Measurements from ENCODE around the gene FBXW8. TPM values are rescaled to one million over a fixed set of nuclear protein-coding genes. Genes with fewer than 3 reads are reported as not detected.

FBXW8 gene
- total and polyA plus RNA-seq, 2 donors (not counting 1 experiment from before 2014, with no cell fraction given): 12.1 to 23.5 TPM

DNA sequence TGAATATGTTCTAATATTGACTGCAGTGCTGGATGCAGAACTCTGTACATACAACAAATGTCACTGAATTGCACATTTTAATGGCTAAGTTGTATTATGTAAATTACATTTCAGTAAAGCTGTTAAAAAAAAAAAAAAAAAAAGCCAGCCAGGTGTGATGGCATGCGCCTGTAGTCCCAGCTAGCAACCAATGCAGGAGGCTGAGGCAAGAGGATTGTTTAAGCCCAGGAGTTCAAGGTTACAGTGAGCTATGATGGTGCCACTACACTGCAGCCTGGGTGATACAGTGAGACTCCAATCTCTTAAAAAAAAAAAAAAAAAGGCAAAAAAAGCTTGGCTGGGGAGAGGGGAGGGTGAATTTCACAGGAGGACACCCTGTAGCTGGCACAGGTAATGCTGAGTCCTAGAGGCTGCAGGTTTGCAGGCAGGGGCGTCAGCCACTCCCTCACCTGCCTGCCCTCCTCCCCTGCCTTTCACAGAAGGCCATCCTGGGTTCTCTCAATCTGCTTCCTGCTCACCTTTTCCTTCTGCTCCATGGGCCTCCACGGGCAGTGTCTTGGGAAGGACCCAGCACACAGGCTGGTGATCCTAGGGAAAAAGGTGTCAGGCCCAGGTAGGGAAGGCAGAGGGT is 147.8 kb downstream of the FBXW8 start:
- POLR2A ChIA-PET: interaction anchor here (0.6 kb wide), 1 partner anchor 33 kb away, joined by 3 read pairs; no protein-coding TSS in a partner anchor
- Histone ChIP-seq H3K9ac (ENCODE audit: low read length) (no peak overlapping the region), H3K4me2 (replicated peaks; ENCODE audit: low read depth, low read length, poor library complexity, severe bottlenecking) (no peak overlapping the region), H3K4me1 (ENCODE audit: control insufficient read depth in 2 of 2, insufficient read depth in 2 of 2, low read length in 2 of 2) (peaks cover 11 to 12% of the 10 kb centered on the region in 2 donors), H3K9me3 (ENCODE audit: control extremely low read depth in 1 of 3, control insufficient read depth in 2 of 3, insufficient read depth in 1 of 3, low read length in 2 of 3) (peaks cover 0 to 8% (median 0%) of the 10 kb centered on the region in 3 donors), H3K79me2 (ENCODE audit: control insufficient read depth, insufficient read depth, low read length) (no peaks in the 10 kb centered on the region), H3K36me3 (replicated peaks in 1 of 2; ENCODE audit: control extremely low read depth in 1 of 2, control insufficient read depth in 1 of 2, extremely low read depth in 1 of 2, insufficient read depth in 2 of 2, low read length in 1 of 2) (no peaks in the 10 kb centered on the region), H2AFZ (ENCODE audit: insufficient read depth, low read depth, low read length, poor library complexity, severe bottlenecking) (no peak overlapping the region), H3K4me3 (ENCODE audit: control extremely low read depth in 1 of 5, extremely low read depth in 1 of 5, insufficient read depth in 1 of 5, low read depth in 2 of 5, low read length in 4 of 5) (no peak overlapping the region), H3K27me3 (replicated peaks in 1 of 4; ENCODE audit: control extremely low read depth in 1 of 4, control insufficient read depth in 3 of 4, insufficient read depth in 4 of 4, low read length in 3 of 4) (no peaks in the 10 kb centered on the region), H4K20me1 (ENCODE audit: control insufficient read depth, insufficient read depth, low read length, poor library complexity, severe bottlenecking) (no peaks in the 10 kb centered on the region), H3K27ac (ENCODE audit: low read length in 2 of 2) (no peak overlapping the region)
- intact Hi-C loops (cut with micrococcal nuclease): no loop called here
- TF ChIP-seq, protein P1, sequence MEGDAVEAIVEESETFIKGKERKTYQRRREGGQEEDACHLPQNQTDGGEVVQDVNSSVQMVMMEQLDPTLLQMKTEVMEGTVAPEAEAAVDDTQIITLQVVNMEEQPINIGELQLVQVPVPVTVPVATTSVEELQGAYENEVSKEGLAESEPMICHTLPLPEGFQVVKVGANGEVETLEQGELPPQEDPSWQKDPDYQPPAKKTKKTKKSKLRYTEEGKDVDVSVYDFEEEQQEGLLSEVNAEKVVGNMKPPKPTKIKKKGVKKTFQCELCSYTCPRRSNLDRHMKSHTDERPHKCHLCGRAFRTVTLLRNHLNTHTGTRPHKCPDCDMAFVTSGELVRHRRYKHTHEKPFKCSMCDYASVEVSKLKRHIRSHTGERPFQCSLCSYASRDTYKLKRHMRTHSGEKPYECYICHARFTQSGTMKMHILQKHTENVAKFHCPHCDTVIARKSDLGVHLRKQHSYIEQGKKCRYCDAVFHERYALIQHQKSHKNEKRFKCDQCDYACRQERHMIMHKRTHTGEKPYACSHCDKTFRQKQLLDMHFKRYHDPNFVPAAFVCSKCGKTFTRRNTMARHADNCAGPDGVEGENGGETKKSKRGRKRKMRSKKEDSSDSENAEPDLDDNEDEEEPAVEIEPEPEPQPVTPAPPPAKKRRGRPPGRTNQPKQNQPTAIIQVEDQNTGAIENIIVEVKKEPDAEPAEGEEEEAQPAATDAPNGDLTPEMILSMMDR (IDR thresholded peaks at IDR 0.05): no peak
- no peak for TF ChIP-seq EZH2 (IDR thresholded peaks at IDR 0.05; ENCODE audit: borderline replicate concordance, insufficient read depth, low read depth, low read length, poor library complexity, severe bottlenecking)
- DNase-seq: no peak
- ATAC-seq (ENCODE audit: low read depth): no peak
- CTCF ChIA-PET: interaction anchor here (0.7 to 0.9 kb wide), 4 partner anchors 8 to 880 kb away, joined by 3 read pairs; no protein-coding TSS in a partner anchor
- WGBS (ENCODE audit: insufficient coverage): 80% methylated on average over 2 of the region's 3 CpGs
- Mint-ChIP-seq H3K4me3 (no peak overlapping the region), H3K4me1 (peaks cover 27% of the 10 kb centered on the region), H3K27me3 (no peaks in the 10 kb centered on the region), H3K9me3 (ENCODE audit: insufficient read depth) (no peaks in the 10 kb centered on the region), H3K27ac (no peak overlapping the region)

GRCh38 chr12:117059156-117059555 is 148.4 kb downstream of the FBXW8 start:
- Histone ChIP-seq H3K9ac (ENCODE audit: low read length) (no peak overlapping the region), H3K4me2 (replicated peaks; ENCODE audit: low read depth, low read length, poor library complexity, severe bottlenecking) (no peak overlapping the region), H3K79me2 (ENCODE audit: control insufficient read depth, insufficient read depth, low read length) (no peaks in the 10 kb centered on the region), H3K4me3 (ENCODE audit: control extremely low read depth in 1 of 5, extremely low read depth in 1 of 5, insufficient read depth in 1 of 5, low read depth in 2 of 5, low read length in 4 of 5) (no peak overlapping the region), H4K20me1 (ENCODE audit: control insufficient read depth, insufficient read depth, low read length, poor library complexity, severe bottlenecking) (no peaks in the 10 kb centered on the region), H3K4me1 (ENCODE audit: control insufficient read depth in 2 of 2, insufficient read depth in 2 of 2, low read length in 2 of 2) (peaks cover 14% of the 10 kb centered on the region in 2 donors), H2AFZ (ENCODE audit: insufficient read depth, low read depth, low read length, poor library complexity, severe bottlenecking) (no peak overlapping the region), H3K27me3 (replicated peaks in 1 of 4; ENCODE audit: control extremely low read depth in 1 of 4, control insufficient read depth in 3 of 4, insufficient read depth in 4 of 4, low read length in 3 of 4) (no peaks in the 10 kb centered on the region), H3K36me3 (replicated peaks in 1 of 2; ENCODE audit: control extremely low read depth in 1 of 2, control insufficient read depth in 1 of 2, extremely low read depth in 1 of 2, insufficient read depth in 2 of 2, low read length in 1 of 2) (no peaks in the 10 kb centered on the region), H3K9me3 (ENCODE audit: control extremely low read depth in 1 of 3, control insufficient read depth in 2 of 3, insufficient read depth in 1 of 3, low read length in 2 of 3) (peaks cover 0 to 5% (median 0%) of the 10 kb centered on the region in 3 donors), H3K27ac (ENCODE audit: low read length in 2 of 2) (no peak overlapping the region)
- intact Hi-C loops (cut with micrococcal nuclease): no loop called here
- Mint-ChIP-seq H3K9me3 (ENCODE audit: insufficient read depth) (no peaks in the 10 kb centered on the region), H3K27ac (no peak overlapping the region), H3K27me3 (no peaks in the 10 kb centered on the region), H3K4me1 (peaks cover 25% of the 10 kb centered on the region), H3K4me3 (no peak overlapping the region)
- no peak for ATAC-seq (ENCODE audit: low read depth)
- no peak for DNase-seq
- TF ChIP-seq EZH2 (IDR thresholded peaks at IDR 0.05; ENCODE audit: borderline replicate concordance, insufficient read depth, low read depth, low read length, poor library complexity, severe bottlenecking): no peak
- TF ChIP-seq, protein P1 (IDR thresholded peaks at IDR 0.05): no peak
- ChIA-PET POLR2A (no interaction called here), CTCF (interaction anchor here (0.9 kb wide), 1 partner anchor 18 kb away, joined by 3 read pairs; no protein-coding TSS in a partner anchor)
- 95% methylated on average over 7 of the region's 8 CpGs for WGBS (ENCODE audit: insufficient coverage)
